PC-3 (cell line): Measurements from ENCODE around the gene VSTM4.

Source experiments
- EZH2 ChIP-seq: fragments of 300-600 bp; sonication (generic); IDR thresholded peaks from one replicate; pipeline ENCODE4 v1.6.1; 2017; ENCODE audit warnings: antibody characterized with exemption, mild to moderate bottlenecking, low read length; ENCODE audit not compliant: unreplicated experiment
- EZH2phosphoT487 ChIP-seq: fragments of 300-600 bp; sonication (generic); IDR thresholded peaks from 2 replicates; pipeline ENCODE4 v1.6.1; 2018; ENCODE audit warnings: mild to moderate bottlenecking, antibody characterized with exemption, low read length, borderline replicate concordance
- TF ChIP-seq, protein P1 (sequence below): fragments of 300-600 bp; sonication (generic); conservative IDR thresholded peaks from 2 replicates; pipeline ENCODE4 v1.5.1; 2017; ENCODE audit warnings: antibody characterized with exemption, low read depth, mild to moderate bottlenecking, low read length

GRCh38 chr10:49047128-49047639, 68.1 kb downstream of the VSTM4 start:
- TF ChIP-seq, protein P1, sequence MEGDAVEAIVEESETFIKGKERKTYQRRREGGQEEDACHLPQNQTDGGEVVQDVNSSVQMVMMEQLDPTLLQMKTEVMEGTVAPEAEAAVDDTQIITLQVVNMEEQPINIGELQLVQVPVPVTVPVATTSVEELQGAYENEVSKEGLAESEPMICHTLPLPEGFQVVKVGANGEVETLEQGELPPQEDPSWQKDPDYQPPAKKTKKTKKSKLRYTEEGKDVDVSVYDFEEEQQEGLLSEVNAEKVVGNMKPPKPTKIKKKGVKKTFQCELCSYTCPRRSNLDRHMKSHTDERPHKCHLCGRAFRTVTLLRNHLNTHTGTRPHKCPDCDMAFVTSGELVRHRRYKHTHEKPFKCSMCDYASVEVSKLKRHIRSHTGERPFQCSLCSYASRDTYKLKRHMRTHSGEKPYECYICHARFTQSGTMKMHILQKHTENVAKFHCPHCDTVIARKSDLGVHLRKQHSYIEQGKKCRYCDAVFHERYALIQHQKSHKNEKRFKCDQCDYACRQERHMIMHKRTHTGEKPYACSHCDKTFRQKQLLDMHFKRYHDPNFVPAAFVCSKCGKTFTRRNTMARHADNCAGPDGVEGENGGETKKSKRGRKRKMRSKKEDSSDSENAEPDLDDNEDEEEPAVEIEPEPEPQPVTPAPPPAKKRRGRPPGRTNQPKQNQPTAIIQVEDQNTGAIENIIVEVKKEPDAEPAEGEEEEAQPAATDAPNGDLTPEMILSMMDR, result no peak
- TF ChIP-seq EZH2 (no peak), EZH2phosphoT487 (no peak)
